PFSK-1 (cell line): ENCODE data around the gene MTFMT.

Experiments used
- POLR2AphosphoS5 ChIP-seq: IDR thresholded peaks from 2 replicates; pipeline ENCODE4 v1.6.1; 2012; ENCODE audit warnings: low read depth, mild to moderate bottlenecking, control low read depth, low read length, moderate library complexity
- REST ChIP-seq, 2 experiments: IDR thresholded peaks; 2 replicates each; pipeline versions ENCODE4 v1.6.1 to v1.8.0; 2011 to 2012; ENCODE audit warnings: low read depth in 2 of 2, low read length in 2 of 2, control low read depth in 1 of 2, inconsistent platforms in 1 of 2, mild to moderate bottlenecking in 1 of 2, moderate library complexity in 1 of 2; ENCODE audit not compliant: insufficient read depth in 1 of 2
- SIN3A ChIP-seq: IDR thresholded peaks from 2 replicates; pipeline ENCODE4 v1.6.1; 2012; ENCODE audit warnings: mild to moderate bottlenecking, low read length, moderate library complexity, borderline replicate concordance; ENCODE audit not compliant: insufficient read depth

GRCh38 chr15:65067645-65068402 lies 38.4 kb upstream of the MTFMT start, which contains the start of gene RASL12:
- no peak for TF ChIP-seq SIN3A
- no peak for TF ChIP-seq REST (IDR thresholded peaks at IDR 0.05; ENCODE audit: insufficient read depth in 1 of 2, low read depth in 2 of 2, low read length in 2 of 2)
- TF ChIP-seq POLR2AphosphoS5 = no peak
